Kidney epithelial cell (primary cell): ENCODE data around the gene CASZ1. TPM values are rescaled to one million over a fixed set of nuclear protein-coding genes. Genes with fewer than 3 reads are reported as not detected.

Experiments
- DNase-seq: peaks from one replicate; pipeline ENCODE4 v3.0.0-alpha.2; 2010; ENCODE audit warnings: low read depth
- H3K27me3 ChIP-seq: 2 replicates; pipeline ENCODE4 v1.6.0; 2011; ENCODE audit warnings: low read length; ENCODE audit not compliant: control insufficient read depth, insufficient read depth
- H3K36me3 ChIP-seq: 2 replicates; pipeline ENCODE4 v1.5.1; 2011; ENCODE audit warnings: low read length; ENCODE audit not compliant: control insufficient read depth, insufficient read depth
- H3K4me3 ChIP-seq: 2 replicates; pipeline ENCODE4 v1.5.1; 2011; ENCODE audit warnings: low read depth, mild to moderate bottlenecking, control low read depth, low read length
- CTCF ChIP-seq: IDR thresholded peaks from 2 replicates; pipeline ENCODE4 v1.5.1; 2011; ENCODE audit warnings: mild to moderate bottlenecking, moderate library complexity, low read length, control low read depth, inconsistent platforms; ENCODE audit not compliant: insufficient read depth, poor library complexity, severe bottlenecking
- total RNA-seq: library from RNA; depleted of rRNA; stranded (reverse); fragments of >200 nt; gene quantifications from 2 replicates; pipeline ENCODE4 v1.2.3, GENCODE V29; 2015

The CASZ1 gene
- total RNA-seq, 1 donor from 2014 or later, result 28.2 TPM

DNA sequence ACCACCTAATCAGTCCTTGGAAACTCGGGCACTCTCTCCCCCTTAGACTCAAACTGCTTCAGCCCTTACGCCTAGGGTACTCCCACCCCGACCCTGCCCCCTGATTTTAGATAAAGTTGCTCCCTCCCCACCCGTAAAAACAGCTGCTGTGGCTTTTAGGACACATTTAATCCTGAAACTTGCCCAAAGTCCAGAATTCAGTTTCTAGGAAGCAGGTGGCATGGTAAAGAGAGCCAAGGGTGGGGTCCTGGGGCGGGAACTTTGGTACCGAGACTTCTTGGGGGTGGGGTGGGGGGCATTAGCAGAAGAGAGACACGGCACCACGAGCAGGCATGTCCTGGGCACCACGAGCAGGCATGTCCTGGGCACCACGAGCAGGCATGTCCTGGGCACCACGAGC, 52.4 kb downstream of the CASZ1 start:
- Histone ChIP-seq H3K27me3 (peaks cover 7% of the 10 kb centered on the region), H3K4me3 (no peak overlapping the region), H3K36me3 (no peaks in the 10 kb centered on the region)
- no peak for DNase-seq
- no peak for TF ChIP-seq CTCF

DNA sequence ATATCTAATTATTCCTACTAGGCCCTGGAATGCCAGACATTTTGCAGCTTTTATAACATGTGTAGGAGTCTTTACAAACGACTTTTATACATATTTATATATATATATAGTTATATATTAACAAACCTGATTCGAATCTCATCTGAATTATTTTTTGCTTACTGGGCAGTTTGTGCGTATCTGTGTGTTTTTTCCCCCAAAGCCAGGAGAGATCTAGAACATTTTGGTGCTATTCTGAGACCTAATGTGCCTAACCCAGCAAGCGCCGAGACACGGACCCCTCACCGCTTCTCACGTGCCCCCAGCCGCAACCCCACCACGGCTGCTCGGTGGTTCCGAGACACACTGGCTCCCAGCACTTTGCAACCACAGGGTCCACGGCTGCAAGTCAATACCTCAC, 54.8 kb downstream of the CASZ1 start:
- peaks cover 10% of the 10 kb centered on the region for H3K27me3 ChIP-seq
- DNase-seq, result no peak

DNA sequence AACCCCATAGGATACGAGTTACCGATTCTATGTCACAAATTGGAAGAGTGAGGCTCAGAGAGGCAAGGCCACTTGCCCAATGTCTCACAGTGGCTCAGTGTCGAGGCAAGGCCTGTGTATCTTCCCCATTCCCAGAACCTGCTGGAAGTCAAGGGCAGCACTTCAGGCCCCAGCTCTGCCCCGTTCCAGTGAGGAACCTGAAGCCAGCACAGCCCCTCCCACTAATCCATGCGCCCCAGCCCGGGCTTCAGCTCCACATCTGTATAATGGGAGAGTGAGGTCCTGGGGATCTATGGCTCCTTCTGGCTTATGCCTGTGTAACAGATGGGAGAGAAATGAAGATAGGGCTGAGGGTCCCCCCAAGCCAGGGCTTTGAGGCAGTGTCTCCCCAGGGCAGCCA, 56.3 kb downstream of the CASZ1 start:
- H3K36me3 ChIP-seq, result no peaks in the 10 kb centered on the region
- H3K27me3 ChIP-seq, result peaks cover 18% of the 10 kb centered on the region
- no peak for DNase-seq
- no peak overlapping the region for H3K4me3 ChIP-seq
- TF ChIP-seq CTCF, result no peak

More for the DNA sequence above, 54.8 kb downstream of the CASZ1 start:
- Histone ChIP-seq H3K4me3 (no peak overlapping the region), H3K36me3 (no peaks in the 10 kb centered on the region)
- no peak for TF ChIP-seq CTCF

DNA sequence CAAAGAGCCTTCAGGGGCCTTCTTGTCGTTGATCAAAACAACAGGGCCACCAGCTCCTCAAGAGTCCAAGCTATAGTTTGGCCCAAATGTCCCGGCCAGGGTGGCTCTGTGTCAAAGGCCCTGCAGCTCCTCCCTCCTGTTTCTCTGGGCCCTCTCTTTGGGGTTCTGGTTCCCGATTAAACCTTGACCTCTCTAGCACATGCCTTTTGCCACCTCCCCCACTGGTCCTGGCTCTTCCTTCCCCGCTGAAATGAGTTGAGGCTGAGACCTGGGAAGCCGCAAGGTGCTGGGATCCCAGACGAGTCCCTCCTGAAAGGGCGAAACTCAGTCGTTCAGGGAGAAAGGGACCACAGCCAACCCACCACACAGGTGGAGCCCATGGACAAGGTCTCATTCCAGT, 56.9 kb downstream of the CASZ1 start:
- H3K36me3 ChIP-seq, result no peaks in the 10 kb centered on the region
- H3K4me3 ChIP-seq, result no peak overlapping the region
- H3K27me3 ChIP-seq, result peaks cover 22% of the 10 kb centered on the region
- DNase-seq, result no peak
- no peak for TF ChIP-seq CTCF

- no peak for TF ChIP-seq CTCF
- H3K27me3 ChIP-seq, result peaks cover 20% of the 10 kb centered on the region
Measured at GRCh38 chr1:10738061-10739058, 58.1 kb downstream of the CASZ1 start.

More at GRCh38 chr1:10738061-10739058, 58.1 kb downstream of the CASZ1 start:
- Histone ChIP-seq H3K4me3 (no peak overlapping the region), H3K36me3 (no peaks in the 10 kb centered on the region)
- DNase-seq, result no peak
